Esophagus muscularis mucosa (tissue), 4 donors: ENCODE results near the gene CCR5. TPM values are rescaled to one million over a fixed set of nuclear protein-coding genes. Genes with fewer than 3 reads are reported as not detected.

Source experiments
- DNase-seq: peaks from one replicate; pipeline ENCODE4 v3.0.0-alpha.2; 2017; ENCODE audit errors: extremely low spot score
- H3K27ac ChIP-seq, 4 donors: fragments of 200-600 bp; sonication (generic); replicated peaks in 1 of 4; 1 replicate in 3 of 4; 2 replicates in 1 of 4; pipeline ENCODE4 v1.5.1; 2016 to 2019; ENCODE audit warnings: mild to moderate bottlenecking in 1 of 4
- H3K27me3 ChIP-seq, 4 donors: fragments of 200-600 bp; sonication (generic); one replicate each; pipeline versions ENCODE4 v1.5.1 to v1.6.0; 2016 to 2019
- H3K36me3 ChIP-seq, 4 donors: fragments of 200-600 bp; sonication (generic); one replicate each; pipeline ENCODE4 v1.5.1; 2016 to 2019
- H3K4me1 ChIP-seq, 4 donors: fragments of 200-600 bp; sonication (generic); one replicate each; pipeline ENCODE4 v1.5.1; 2016 to 2019
- H3K4me3 ChIP-seq, 4 donors: fragments of 200-600 bp; sonication (generic); 1 replicate in 2 of 4; 2 replicates in 2 of 4; pipeline ENCODE4 v1.5.1; 2016 to 2019; ENCODE audit warnings: mild to moderate bottlenecking in 4 of 4, moderate library complexity in 1 of 4
- H3K9me3 ChIP-seq, 4 donors: fragments of 200-600 bp; sonication (generic); 1 replicate in 3 of 4; 2 replicates in 1 of 4; pipeline ENCODE4 v1.5.1; 2016 to 2019
- CTCF ChIP-seq, 3 experiments: fragments of 200-600 bp in 2 of 3; fragments of 450-650 bp in 1 of 3; sonication (generic) in 2 of 3; IDR thresholded peaks; one replicate each; pipeline ENCODE4 v1.5.1; 2017 to 2019; ENCODE audit warnings: antibody characterized with exemption in 3 of 3, mild to moderate bottlenecking in 2 of 3, moderate library complexity in 1 of 3
- EP300 ChIP-seq: sonication (generic); formaldehyde crosslinking; IDR thresholded peaks from one replicate; pipeline ENCODE4 v1.6.1; 2017; ENCODE audit warnings: antibody characterized with exemption
- POLR2A ChIP-seq: fragments of 450-650 bp; IDR thresholded peaks from one replicate; pipeline ENCODE4 v1.6.1; 2017; ENCODE audit warnings: antibody characterized with exemption, moderate library complexity, mild to moderate bottlenecking, low read depth
- POLR2AphosphoS5 ChIP-seq, 2 donors: sonication (generic); formaldehyde crosslinking; IDR thresholded peaks; one replicate each; pipeline ENCODE4 v1.6.1; 2017; ENCODE audit warnings: antibody characterized with exemption in 2 of 2
- WGBS: methylation state at CpG from one replicate; pipeline ENCODE4 v1.1.5; 2018; 5-methylcytosine and 5-hydroxymethylcytosine counted together
- intact Hi-C: fragments of 100-400 bp; cut with DNase I; formaldehyde crosslinking; loops from one replicate; pipeline ENCODE4 v1.15.1; 2023
- total RNA-seq, 4 donors: library from RNA; depleted of rRNA; stranded (reverse); fragments of >200 nt; gene quantifications; one replicate each; pipeline versions ENCODE4 v1.1.0 to v1.2.1, GENCODE V29; 2016

CCR5 gene
- total RNA-seq, 4 donors from 2014 or later: 0.39 to 3.0 (median 0.44) TPM

- no peak for DNase-seq
- H3K4me1 ChIP-seq: peaks cover 10 to 12% (median 11%) of the 10 kb centered on the region in 4 donors
- peaks cover 0 to 17% (median 0%) of the 10 kb centered on the region in 4 donors for H3K27me3 ChIP-seq
- H3K36me3 ChIP-seq: no peaks in the 10 kb centered on the region
- no peaks in the 10 kb centered on the region for H3K9me3 ChIP-seq
- 49% methylated on average over 11 of the region's 11 CpGs for WGBS
- intact Hi-C loops: no loop called here
- TF ChIP-seq EP300 (no peak), POLR2AphosphoS5 (IDR thresholded peaks at IDR 0.05) (no peak), POLR2A (no peak), CTCF (IDR thresholded peaks at IDR 0.05) (no peak)
- peak overlapping the region; percentile 54 to 71 (median 60) for H3K27ac ChIP-seq
- no peak overlapping the region for H3K4me3 ChIP-seq
Measured at GRCh38 chr3:46405301-46406019, 34.7 kb downstream of the CCR5 start.

- Histone ChIP-seq H3K27me3 (peaks cover 0 to 17% (median 0%) of the 10 kb centered on the region in 4 donors), H3K27ac (peak overlapping the region; percentile 54 to 71 (median 60)), H3K4me3 (no peak overlapping the region), H3K4me1 (peaks cover 10 to 12% (median 11%) of the 10 kb centered on the region in 4 donors), H3K36me3 (no peaks in the 10 kb centered on the region), H3K9me3 (no peaks in the 10 kb centered on the region)
- TF ChIP-seq POLR2AphosphoS5 (IDR thresholded peaks at IDR 0.05) (no peak), POLR2A (no peak), CTCF (IDR thresholded peaks at IDR 0.05) (no peak), EP300 (no peak)
- 65% methylated on average over 4 of the region's 4 CpGs for WGBS
- intact Hi-C loops: no loop called here
- DNase-seq: no peak
Measured at GRCh38 chr3:46406443-46406787, 35.7 kb downstream of the CCR5 start.

GRCh38 chr3:46406788-46407611 is 36.3 kb downstream of the CCR5 start, which contains the start of the genes CCR5AS and CCRL2:
Gene CCR5AS, minus strand, starts transcription at chr3:46407066.
Gene CCRL2, plus strand, starts transcription at chr3:46407259. Its CDS starts 821 bp downstream, at chr3:46408080.
- no peaks in the 10 kb centered on the region for H3K9me3 ChIP-seq
- intact Hi-C loops: no loop called here
- H3K4me3 ChIP-seq: peak within 1 kb of the TSS; percentile 29 to 50 (median 34)
- TF ChIP-seq POLR2A (no peak), POLR2AphosphoS5 (IDR thresholded peaks at IDR 0.05) (peak; percentile 49 to 68)
- peaks cover 0 to 17% (median 0%) of the 10 kb centered on the region in 4 donors for H3K27me3 ChIP-seq
- peaks cover 10 to 12% (median 11%) of the 10 kb centered on the region in 4 donors for H3K4me1 ChIP-seq
- WGBS: 56% methylated on average over 17 of the region's 20 CpGs
- H3K27ac ChIP-seq: peak within 1 kb of the TSS; percentile 54 to 71 (median 60)
- no peak for DNase-seq
- H3K36me3 ChIP-seq: no peaks in the 10 kb centered on the region

GRCh38 chr3:46407970-46408369 is 37.2 kb downstream of the CCR5 start:
- 77% methylated on average over 7 of the region's 7 CpGs for WGBS
- peak overlapping the region; percentile 54 to 71 (median 60) for H3K27ac ChIP-seq
- H3K9me3 ChIP-seq: no peaks in the 10 kb centered on the region
- no peak for DNase-seq
- H3K36me3 ChIP-seq: no peaks in the 10 kb centered on the region
- H3K27me3 ChIP-seq: peaks cover 0 to 17% (median 0%) of the 10 kb centered on the region in 4 donors
- H3K4me3 ChIP-seq: peak overlapping the region in 2 of 4 donors; percentile 29 to 50
- TF ChIP-seq EP300 (no peak), POLR2A (no peak), CTCF (IDR thresholded peaks at IDR 0.05) (no peak), POLR2AphosphoS5 (IDR thresholded peaks at IDR 0.05) (no peak)
- intact Hi-C loops: no loop called here
- peaks cover 10 to 19% (median 14%) of the 10 kb centered on the region in 4 donors for H3K4me1 ChIP-seq

GRCh38 chr3:46408853-46409252 is 38.1 kb downstream of the CCR5 start:
- no peaks in the 10 kb centered on the region for H3K36me3 ChIP-seq
- no peak for TF ChIP-seq POLR2A
- no peak for TF ChIP-seq EP300
- TF ChIP-seq POLR2AphosphoS5 (IDR thresholded peaks at IDR 0.05): no peak
- no peak for TF ChIP-seq CTCF (IDR thresholded peaks at IDR 0.05)
- peaks cover 0 to 13% (median 0%) of the 10 kb centered on the region in 4 donors for H3K27me3 ChIP-seq
- H3K4me3 ChIP-seq: no peak overlapping the region
- 88% methylated on average over 7 of the region's 7 CpGs for WGBS
- no peak for DNase-seq
- H3K27ac ChIP-seq: no peak overlapping the region
- intact Hi-C loops: no loop called here
- no peaks in the 10 kb centered on the region for H3K9me3 ChIP-seq
- H3K4me1 ChIP-seq: peaks cover 10 to 25% (median 16%) of the 10 kb centered on the region in 4 donors
